Uterus (tissue), 4 donors: ENCODE results near the gene MADCAM1. TPM values are rescaled to one million over a fixed set of nuclear protein-coding genes. Genes with fewer than 3 reads are reported as not detected.
"Not testable (repeated sequence)": the region's sequence is repeated elsewhere in the genome, so short reads cannot be mapped to it uniquely, and the experiment has no call there.

ENCODE experiments used
- DNase-seq, 2 donors: peaks; one replicate each; pipeline ENCODE4 v3.0.0-alpha.2; 2019 to 2020
- H3K27ac ChIP-seq, 2 donors: fragments of 200-600 bp; sonication (generic); 1 replicate in 1 of 2; 2 replicates in 1 of 2; pipeline ENCODE4 v1.5.1; 2016 to 2018
- H3K27me3 ChIP-seq, 2 donors: fragments of 200-600 bp; sonication (generic); one replicate each; pipeline ENCODE4 v1.5.1; 2018 to 2019; ENCODE audit warnings: control low read depth in 1 of 2
- H3K36me3 ChIP-seq, 2 donors: fragments of 200-600 bp; sonication (generic); one replicate each; pipeline ENCODE4 v1.5.1; 2019; ENCODE audit warnings: control low read depth in 1 of 2
- H3K4me1 ChIP-seq, 2 donors: fragments of 200-600 bp; sonication (generic); one replicate each; pipeline ENCODE4 v1.5.1; 2018 to 2019; ENCODE audit warnings: control low read depth in 1 of 2
- H3K4me3 ChIP-seq, 2 donors: fragments of 200-600 bp; sonication (generic); 1 replicate in 1 of 2; 2 replicates in 1 of 2; pipeline ENCODE4 v1.5.1; 2018 to 2019; ENCODE audit warnings: mild to moderate bottlenecking in 1 of 2
- H3K9me3 ChIP-seq, 2 donors: fragments of 200-600 bp; sonication (generic); one replicate each; pipeline ENCODE4 v1.5.1; 2019; ENCODE audit warnings: control low read depth in 1 of 2
- CTCF ChIP-seq, 4 experiments: fragments of 200-600 bp in 2 of 4; fragments of 450-650 bp in 2 of 4; sonication (generic) in 2 of 4; IDR thresholded peaks; one replicate each; pipeline ENCODE4 v1.5.1; 2016 to 2019; ENCODE audit warnings: antibody characterized with exemption in 4 of 4, mild to moderate bottlenecking in 2 of 4, moderate library complexity in 1 of 4
- POLR2A ChIP-seq, 2 donors: fragments of 450-650 bp; IDR thresholded peaks; one replicate each; pipeline ENCODE4 v1.6.1; 2016; ENCODE audit warnings: antibody characterized with exemption in 2 of 2, mild to moderate bottlenecking in 1 of 2, moderate library complexity in 1 of 2
- intact Hi-C: fragments of 100-400 bp; cut with DNase I; formaldehyde crosslinking; loops from one replicate; pipeline ENCODE4 v1.15.1; 2023; ENCODE audit warnings: low total_unique reads
- total RNA-seq, 4 donors: library from RNA; depleted of rRNA in 3 of 4; stranded (reverse); fragments of >200 nt in 3 of 4; gene quantifications; one replicate each; pipeline versions ENCODE4 v1.1.0 to v1.2.4, GENCODE V29; 2014 to 2023
- donor health status: DM: yes; HTN: yes; CAD: no.

Gene MADCAM1
- 1 to 10 TPM in 1 of 4 donors, under 1 TPM in 1, not detected in 2; 0.34 to 2.7 TPM for total RNA-seq

- H3K4me3 ChIP-seq: no peak within 1 kb of the TSS
- H3K27me3 ChIP-seq: peaks cover 12 to 25% of the 10 kb centered on the region in 2 donors
- no peaks in the 10 kb centered on the region for H3K9me3 ChIP-seq
- no peak within 1 kb of the TSS for H3K27ac ChIP-seq
- no peaks in the 10 kb centered on the region for H3K36me3 ChIP-seq
- TF ChIP-seq CTCF (IDR thresholded peaks at IDR 0.05): no peak
- TF ChIP-seq POLR2A (IDR thresholded peaks at IDR 0.05): no peak
- H3K4me1 ChIP-seq: no peaks in the 10 kb centered on the region
- no peak for DNase-seq
- intact Hi-C loops: no loop called here
Measured at GRCh38 chr19:496112-496665, at the start of gene MADCAM1. Gene MADCAM1 (plus strand): TSS chr19:496486. CDS start chr19:496500, 14 bp downstream.

GRCh38 chr19:447064-447426 is 49.2 kb upstream of the MADCAM1 start:
- H3K4me3 ChIP-seq: no peak overlapping the region
- H3K36me3 ChIP-seq: no peaks in the 10 kb centered on the region
- H3K4me1 ChIP-seq: no peaks in the 10 kb centered on the region
- no peaks in the 10 kb centered on the region for H3K27me3 ChIP-seq
- no peak overlapping the region for H3K27ac ChIP-seq
- TF ChIP-seq POLR2A (IDR thresholded peaks at IDR 0.05) (no peak), CTCF (IDR thresholded peaks at IDR 0.05) (no peak)
- DNase-seq: no peak
- H3K9me3 ChIP-seq: no peaks in the 10 kb centered on the region
- intact Hi-C loops: no loop called here

GRCh38 chr19:447816-448560 is 48.3 kb upstream of the MADCAM1 start:
- intact Hi-C loops: no loop called here

GRCh38 chr19:449916-450315 is 46.4 kb upstream of the MADCAM1 start:
- TF ChIP-seq POLR2A (IDR thresholded peaks at IDR 0.05) (no peak), CTCF (IDR thresholded peaks at IDR 0.05) (no peak)
- no peaks in the 10 kb centered on the region for H3K4me1 ChIP-seq
- H3K9me3 ChIP-seq: no peaks in the 10 kb centered on the region
- H3K27me3 ChIP-seq: no peaks in the 10 kb centered on the region
- DNase-seq: no peak
- intact Hi-C loops: no loop called here
- no peak overlapping the region for H3K27ac ChIP-seq
- no peaks in the 10 kb centered on the region for H3K36me3 ChIP-seq
- H3K4me3 ChIP-seq: no peak overlapping the region

More at GRCh38 chr19:447816-448560, 48.3 kb upstream of the MADCAM1 start:
- Histone ChIP-seq H3K27me3 (no peaks in the 10 kb centered on the region), H3K36me3 (no peaks in the 10 kb centered on the region), H3K4me1 (no peaks in the 10 kb centered on the region), H3K9me3 (no peaks in the 10 kb centered on the region), H3K27ac (peak overlapping the region; percentile 52 to 59), H3K4me3 (no peak overlapping the region)
- TF ChIP-seq POLR2A (IDR thresholded peaks at IDR 0.05) (no peak), CTCF (IDR thresholded peaks at IDR 0.05) (no peak)
- peak; percentile 51 to 72 for DNase-seq

GRCh38 chr19:450912-451481 is 45.3 kb upstream of the MADCAM1 start:
- H3K4me3 ChIP-seq, H3K27me3 ChIP-seq, H3K9me3 ChIP-seq, H3K4me1 ChIP-seq, H3K36me3 ChIP-seq, DNase-seq, H3K27ac ChIP-seq, intact Hi-C loops: not testable (repeated sequence)
